GM18861 (cell line): ENCODE results near the gene NBPF9.
"Not testable (repeated sequence)": the region's sequence is repeated elsewhere in the genome, so short reads cannot be mapped to it uniquely, and the experiment has no call there.

ENCODE experiments used
- ATAC-seq: cut with Tn5 transposase; IDR thresholded peaks from one replicate; pipeline ENCODE4 v1.9.1; 2021; ENCODE audit not compliant: unreplicated experiment

The NBPF9 gene, protein sequence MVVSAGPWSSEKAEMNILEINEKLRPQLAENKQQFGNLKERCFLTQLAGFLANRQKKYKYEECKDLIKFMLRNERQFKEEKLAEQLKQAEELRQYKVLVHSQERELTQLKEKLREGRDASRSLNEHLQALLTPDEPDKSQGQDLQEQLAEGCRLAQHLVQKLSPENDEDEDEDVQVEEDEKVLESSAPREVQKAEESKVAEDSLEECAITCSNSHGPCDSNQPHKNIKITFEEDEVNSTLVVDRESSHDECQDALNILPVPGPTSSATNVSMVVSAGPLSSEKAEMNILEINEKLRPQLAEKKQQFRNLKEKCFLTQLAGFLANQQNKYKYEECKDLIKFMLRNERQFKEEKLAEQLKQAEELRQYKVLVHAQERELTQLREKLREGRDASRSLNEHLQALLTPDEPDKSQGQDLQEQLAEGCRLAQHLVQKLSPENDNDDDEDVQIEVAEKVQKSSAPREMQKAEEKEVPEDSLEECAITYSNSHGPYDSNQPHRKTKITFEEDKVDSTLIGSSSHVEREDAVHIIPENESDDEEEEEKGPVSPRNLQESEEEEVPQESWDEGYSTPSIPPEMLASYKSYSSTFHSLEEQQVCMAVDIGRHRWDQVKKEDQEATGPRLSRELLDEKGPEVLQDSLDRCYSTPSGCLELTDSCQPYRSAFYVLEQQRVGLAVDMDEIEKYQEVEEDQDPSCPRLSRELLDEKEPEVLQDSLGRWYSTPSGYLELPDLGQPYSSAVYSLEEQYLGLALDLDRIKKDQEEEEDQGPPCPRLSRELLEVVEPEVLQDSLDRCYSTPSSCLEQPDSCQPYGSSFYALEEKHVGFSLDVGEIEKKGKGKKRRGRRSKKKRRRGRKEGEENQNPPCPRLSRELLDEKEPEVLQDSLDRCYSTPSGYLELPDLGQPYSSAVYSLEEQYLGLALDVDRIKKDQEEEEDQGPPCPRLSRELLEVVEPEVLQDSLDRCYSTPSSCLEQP (N-terminal part only)

DNA sequence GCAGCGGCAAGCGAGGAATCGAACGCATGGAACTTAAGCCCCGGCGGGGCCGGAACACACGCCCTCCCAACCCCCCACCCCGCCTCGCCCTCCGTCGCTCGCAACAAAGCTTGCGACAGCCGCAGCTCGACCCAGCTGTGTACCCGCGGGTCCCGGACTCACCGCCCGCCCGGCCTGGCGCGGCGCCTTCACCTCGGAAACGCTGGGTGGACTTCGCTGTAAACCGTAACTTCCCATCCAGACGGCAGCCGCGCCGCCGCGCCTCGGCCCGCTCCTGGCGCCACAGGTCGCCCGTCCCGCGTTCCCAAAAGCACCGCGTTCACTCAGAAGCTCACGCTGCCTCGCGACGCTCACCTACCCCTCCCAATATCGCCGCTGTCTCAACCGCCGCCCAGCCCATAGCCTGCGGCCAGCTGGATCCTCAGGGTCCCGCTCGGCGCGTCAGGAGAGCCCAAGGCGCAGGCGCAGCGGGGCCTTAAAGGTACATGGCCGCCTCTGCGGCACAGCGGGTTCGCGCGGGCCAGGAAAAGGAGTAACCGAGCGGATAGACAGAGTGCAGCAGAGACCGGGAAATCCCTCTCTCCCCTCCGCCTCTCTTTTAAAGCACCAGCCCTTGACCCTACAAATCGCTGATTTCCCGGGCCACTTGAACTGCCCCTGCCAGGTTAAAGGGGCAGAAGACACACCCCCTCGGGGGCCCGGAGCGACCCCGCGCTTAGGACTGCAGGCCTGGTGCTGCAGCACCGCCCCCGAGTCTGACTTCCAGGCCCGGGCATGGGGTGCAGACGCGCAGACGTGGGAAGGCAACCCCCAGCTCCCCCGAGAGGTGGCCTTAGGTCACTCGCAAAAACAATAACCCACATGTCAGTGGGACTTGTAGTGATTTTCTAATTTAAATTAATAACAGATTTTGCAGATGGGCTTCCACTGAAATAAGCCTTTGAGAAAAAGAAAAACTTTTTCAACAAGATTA lies at the start of gene NBPF9:
NBPF9 (minus strand) TSS at position 443 of the 973 bp plus-strand sequence. CDS start 21,412 bp downstream, outside the sequence.
- peak; percentile 94 for ATAC-seq

DNA sequence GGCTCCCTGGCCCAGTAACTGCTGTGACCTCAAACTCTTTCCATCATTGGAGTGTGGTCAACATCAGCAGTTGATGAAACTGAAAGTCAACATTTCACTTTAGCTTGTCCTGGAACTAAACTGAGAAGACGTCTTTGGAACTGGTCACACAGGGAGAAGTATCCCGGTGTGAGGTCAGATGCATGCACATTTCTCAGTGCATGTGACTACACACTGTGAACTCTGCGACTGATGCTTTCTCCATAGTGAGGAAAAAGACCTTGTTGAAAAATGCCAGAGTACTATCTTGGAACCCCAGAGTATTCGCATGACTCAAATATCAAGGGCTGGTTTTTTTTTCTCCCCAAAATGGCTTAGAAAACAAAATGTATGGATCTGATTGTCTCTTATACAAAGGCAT lies 46.6 kb upstream of the NBPF9 start:
- not testable (repeated sequence) for ATAC-seq

DNA sequence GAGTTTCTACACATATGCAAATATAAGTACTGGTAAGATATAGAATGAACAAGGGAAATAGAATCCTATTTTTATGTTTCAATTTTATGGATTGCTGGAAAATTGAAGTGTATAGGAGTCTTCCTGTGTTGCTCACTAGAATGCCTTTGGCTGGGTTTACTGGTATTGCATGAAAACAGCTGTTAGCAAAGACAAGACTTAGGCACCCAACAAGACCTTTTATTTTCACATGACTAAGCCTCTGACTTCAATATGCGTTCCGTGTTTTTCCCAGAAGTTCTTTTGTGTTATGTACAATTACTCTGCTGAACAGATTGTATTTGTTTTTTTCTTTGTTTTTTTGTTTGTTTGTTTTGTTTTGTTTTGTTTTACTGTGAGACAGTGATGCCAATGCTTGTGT lies 34.2 kb upstream of the NBPF9 start:
- not testable (repeated sequence) for ATAC-seq

DNA sequence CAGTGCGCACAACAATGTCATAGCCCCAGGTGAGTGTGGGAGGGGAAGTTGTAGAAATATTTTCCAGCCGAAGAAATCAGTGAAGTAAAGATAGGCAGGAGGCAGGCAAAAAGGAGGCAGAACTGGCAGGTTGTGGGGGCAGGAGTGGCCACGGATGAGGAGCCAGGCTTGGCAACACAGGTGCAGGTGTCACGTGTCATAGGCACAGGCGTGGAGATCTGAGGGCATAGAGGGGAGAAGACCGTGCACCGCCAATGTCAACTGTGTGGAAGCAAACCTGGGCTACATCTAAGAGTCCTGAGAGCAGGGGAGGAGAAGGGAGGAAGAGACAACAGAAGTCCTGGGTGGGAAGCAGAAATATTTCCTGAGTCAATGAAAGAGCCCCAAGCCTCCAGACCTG lies 27.6 kb upstream of the NBPF9 start:
- not testable (repeated sequence) for ATAC-seq

DNA sequence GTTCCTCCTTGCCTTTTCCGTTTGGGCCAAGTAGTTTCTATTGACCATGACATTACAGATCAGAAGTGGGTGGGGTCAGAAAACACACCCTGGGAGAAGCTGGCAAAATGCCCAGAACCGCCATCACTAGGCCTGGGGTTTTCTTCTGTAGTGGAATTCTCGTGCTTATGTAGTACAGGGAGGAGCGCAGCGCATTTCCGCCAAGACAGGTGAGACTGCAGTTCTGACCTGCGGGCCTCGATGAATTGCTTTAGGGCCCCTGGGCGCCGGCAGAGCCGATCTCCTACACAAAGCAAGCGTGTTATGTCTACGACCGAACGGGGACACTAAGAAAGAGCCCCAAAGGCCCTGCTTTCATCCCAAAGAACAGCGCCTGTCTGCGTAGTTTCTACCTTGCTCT lies 25.9 kb upstream of the NBPF9 start:
- not testable (repeated sequence) for ATAC-seq

DNA sequence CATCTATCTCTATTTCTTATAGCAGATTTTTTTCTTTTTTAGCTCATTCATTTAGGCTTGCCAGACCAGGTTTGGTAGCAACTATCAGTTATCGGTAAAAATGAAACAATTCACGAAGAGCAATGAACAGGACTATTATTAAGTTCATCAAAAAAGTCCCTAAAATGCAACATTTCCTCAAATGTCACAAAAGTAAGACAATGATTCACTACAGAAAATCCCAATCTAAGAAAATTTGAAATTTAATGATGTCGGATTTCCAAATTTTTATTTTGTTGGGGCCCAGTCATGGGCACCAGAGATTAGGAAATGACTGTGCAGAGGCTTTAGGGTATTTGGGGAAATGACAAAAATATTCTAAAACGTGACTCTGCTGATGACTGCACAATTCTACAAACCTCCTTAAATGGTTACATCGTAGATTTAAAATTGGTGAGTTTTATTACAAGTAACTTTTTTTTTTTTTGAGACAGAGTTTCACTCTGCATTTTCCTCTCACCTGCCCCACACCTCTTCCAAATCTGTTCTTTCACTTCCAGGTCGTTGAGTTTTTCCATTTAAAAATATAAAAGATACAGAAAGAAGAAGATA lies 23.3 kb upstream of the NBPF9 start:
- not testable (repeated sequence) for ATAC-seq

DNA sequence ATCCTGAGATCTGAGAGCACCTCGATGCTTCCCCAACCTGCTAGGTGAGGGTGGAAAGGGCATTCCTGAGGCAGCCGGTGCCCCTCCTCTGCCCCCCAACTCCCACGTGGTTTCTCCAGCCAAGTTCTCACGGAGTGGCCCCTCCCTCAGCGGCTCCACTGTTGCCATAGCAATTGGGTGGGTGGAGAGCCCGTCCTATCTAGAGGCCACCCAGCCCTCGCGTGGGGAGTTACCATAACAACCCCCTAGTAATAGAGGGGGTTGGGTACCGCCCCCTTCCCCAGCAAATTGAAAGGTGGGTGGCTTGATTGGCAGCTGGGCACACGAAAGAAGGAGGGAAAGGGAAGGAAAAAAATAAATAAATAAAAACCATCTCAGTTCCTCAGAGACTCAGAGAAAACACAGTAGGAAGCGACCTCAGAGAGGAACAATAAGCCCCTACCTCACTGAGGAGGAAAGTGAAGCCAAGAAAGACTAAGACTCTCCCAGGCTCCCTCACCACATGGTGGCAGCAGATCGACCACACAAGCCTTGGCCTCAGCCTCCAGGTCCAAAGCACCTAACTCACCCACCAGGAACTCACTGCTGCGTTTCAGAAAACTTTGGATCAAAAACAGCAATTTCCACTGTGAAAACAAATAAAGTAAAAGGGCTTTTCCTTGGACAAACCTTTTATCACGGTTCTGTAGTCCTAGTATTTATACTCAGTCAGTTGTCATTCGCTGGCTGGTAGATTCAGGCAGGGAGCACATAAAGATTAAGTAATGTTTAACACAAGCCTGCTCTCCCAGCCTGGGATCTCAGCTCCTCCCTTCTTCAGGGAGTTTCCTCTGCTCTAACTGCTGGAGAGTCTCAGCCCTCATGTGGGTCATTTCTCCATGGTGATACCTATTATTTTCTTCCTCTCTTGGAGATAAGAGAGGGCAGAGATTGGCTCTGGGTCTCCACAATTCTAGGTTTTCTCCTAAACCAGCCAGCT lies 20.9 kb upstream of the NBPF9 start:
- ATAC-seq = not testable (repeated sequence)

DNA sequence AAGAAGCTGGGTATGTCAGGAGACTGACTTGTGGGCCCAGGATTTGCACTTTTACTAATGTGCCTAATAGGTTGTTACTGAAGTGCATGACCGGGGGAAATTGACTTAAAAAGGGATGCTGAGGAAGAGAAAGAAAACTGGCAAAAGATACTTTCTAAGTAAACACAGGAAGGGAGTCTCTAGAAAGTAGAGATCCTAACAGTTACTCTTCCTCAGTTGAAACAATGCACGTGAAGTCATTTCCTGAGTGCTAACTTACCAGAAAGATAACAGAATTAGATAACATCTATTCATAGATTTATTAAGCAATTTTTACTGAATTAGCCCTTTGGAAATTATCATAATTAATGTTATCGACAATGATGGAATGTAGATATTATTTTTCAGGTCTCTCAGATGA lies 9.5 kb upstream of the NBPF9 start:
- ATAC-seq = not testable (repeated sequence)

DNA sequence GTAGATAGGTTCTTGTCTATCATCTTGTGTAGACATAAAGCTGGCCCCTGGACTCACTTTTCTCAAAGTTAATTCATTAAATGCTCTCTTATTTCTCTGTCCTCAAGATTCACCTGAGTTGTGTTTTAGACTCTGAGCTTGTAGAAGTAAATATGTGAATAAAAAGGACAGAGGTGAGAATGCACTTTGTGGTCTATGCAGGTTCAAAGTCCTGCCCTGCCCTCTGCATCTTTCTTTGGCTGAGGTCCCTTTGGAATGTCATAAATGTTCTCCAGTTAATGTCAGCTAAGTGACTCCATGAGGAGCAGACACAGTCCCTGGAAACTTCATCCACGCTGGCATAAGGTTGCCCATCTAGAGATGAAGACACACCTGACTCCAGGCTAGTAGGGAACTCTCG lies 7.0 kb upstream of the NBPF9 start:
- ATAC-seq = not testable (repeated sequence)

DNA sequence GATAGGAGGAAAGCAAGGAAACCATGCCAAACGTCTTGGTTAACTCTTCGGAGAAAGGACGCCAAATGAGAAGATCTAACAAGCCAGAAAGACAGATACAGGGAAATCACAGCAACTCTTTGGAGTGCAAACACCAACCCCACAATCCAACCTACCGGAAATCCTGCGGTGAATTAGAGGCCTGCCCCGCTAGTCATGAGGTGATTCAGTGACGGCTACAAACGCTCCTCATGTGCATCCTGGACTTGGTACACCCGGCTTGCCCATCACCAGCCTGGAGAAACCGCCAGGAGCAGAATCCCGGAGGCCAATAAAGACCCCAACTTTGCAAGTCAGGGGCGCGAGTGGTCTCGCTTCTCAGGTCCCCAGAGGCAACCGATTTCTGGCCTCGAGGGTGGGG lies 777 bp downstream of the NBPF9 start:
- not testable (repeated sequence) for ATAC-seq

DNA sequence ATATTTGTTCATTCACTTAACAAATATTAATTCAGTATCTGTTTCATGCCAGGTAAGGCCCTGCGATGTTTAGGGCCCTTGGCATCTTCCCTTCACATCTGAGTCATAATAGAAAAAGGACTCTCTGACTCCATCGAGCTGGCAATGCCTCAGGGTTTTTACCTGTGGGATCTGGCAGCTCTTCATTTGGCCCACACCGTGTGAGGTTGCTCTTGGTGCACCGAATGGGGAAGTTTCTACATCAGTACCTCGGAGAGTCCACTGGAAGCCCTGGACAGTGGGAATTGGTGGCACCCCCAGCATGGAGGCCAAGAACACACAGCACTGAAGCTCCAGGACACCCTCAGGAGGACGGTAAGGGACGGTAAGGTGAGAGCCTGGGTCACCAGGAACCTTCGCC lies 5.1 kb downstream of the NBPF9 start:
- not testable (repeated sequence) for ATAC-seq

DNA sequence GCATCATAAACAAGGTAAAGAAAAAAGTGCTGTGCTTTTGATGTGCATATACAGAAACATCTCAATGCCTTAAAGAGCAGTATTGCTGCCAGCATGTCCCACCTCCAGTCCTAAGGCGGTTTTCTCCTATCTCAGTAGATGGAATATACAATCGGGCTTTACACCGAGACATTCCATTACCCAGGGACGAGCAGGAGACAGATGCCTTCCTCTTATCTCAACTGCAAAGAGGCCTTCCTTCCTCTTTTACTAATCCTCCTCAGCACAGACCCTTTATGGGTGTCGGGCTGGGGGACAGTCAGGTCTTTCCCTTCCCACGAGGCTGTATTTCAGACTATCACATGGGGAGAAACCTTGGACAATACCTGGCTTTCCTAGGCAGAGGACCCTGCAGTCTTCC lies 10.2 kb downstream of the NBPF9 start:
- ATAC-seq = not testable (repeated sequence)

DNA sequence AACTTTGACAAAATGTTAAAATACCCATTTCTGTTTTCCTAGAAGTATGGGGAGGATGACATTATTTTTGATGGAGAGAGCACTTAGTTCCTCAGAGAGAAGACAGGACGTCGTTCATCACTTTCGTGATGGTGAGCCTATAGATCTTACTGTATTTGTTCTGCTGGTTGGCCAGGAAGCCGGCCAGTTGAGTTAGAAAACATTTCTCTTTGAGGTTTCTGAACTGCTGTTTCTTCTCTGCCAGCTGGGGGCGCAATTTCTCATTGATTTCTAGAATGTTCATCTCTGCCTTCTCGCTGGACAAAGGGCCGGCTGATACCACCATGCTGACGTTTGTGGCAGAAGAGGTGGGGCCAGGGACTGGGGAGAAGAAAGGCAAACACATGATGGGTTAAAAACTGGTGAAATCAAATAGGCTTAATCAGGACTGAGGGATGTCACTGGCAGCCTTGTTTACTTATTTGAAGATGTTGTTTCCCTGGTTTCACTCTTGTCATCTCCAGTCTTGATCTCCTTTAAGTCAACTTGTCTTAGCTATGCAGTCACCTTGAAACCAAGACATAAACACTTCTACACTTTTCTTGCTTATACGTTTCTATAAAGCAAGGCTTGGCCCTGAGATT lies 27.7 kb downstream of the NBPF9 start:
- not testable (repeated sequence) for ATAC-seq

DNA sequence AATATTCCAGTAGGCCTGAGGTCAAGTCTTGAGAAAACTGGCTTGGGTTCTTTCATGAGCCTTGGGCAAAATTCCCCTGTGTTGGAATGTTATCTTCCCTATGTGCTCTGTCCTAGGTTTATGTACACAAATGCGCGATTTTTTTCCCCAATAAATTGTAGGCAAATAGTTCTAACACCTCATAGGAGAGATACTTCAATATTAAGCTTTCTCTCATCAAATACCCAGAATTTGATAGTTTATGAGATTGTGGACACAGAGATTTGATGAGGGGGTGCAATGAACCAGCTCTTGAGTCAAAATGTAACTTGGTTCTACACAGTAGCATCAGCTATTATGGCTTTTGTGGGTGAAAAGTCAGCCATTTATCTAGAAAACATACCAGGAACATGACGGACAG lies 38.7 kb downstream of the NBPF9 start:
- ATAC-seq = not testable (repeated sequence)

DNA sequence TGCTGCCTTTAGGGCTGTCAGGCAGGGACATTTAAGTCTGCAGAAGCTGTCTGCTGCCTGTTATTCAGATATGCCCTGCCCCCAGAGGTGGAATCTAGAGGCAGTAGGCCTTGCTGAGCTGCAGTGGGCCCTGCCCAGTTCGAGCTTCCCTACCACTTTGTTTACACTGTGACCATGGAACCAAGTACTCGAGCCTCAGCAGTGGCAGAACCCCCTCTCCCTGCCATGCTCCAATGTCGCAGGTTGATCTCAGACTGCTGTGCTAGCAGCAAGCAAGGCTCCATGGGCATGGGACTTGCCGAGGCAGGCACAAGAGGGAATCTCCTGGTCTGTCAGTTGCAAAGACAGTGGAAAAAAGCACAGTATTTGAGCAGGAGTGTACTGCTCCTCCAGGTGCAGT lies 60.3 kb downstream of the NBPF9 start:
- ATAC-seq = not testable (repeated sequence)

DNA sequence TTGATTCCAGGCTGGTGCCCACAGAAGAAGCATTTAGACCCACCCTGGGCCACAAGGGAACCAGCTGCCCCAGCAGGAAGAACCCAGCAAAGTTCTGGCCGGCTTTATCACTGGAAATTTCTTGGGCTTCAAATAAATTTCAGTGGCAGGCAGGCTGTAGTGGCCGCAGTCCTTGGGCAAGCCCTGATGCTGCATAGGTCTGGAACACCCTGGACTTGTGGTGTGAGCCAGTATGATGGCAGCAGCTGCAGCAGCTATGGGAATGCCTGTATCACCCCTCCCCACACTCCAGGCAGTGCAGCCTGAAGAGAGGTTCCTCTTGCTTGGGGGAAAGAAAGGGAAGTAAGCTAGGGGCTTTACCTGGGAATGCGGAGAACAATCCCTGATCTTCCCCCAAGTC lies 69.4 kb downstream of the NBPF9 start:
- ATAC-seq = not testable (repeated sequence)

DNA sequence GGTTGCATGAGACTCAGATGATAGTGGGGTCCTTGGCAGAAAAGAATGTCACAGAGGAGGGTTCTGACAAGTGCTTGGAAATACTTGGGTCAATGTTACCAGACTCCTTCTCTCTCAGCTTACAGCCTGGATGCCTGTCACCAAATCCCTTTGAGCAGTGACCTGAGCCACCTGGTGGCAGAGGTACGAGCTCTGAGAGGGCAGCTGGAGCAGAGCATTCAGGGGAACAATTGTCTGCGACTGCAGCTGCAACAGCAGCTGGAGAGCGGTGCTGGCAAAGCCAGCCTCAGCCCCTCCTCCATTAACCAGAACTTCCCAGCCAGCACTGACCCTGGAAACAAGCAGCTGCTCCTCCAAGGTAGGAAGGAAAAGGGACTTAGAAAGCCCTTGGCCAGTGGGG lies 79.0 kb downstream of the NBPF9 start:
- not testable (repeated sequence) for ATAC-seq

DNA sequence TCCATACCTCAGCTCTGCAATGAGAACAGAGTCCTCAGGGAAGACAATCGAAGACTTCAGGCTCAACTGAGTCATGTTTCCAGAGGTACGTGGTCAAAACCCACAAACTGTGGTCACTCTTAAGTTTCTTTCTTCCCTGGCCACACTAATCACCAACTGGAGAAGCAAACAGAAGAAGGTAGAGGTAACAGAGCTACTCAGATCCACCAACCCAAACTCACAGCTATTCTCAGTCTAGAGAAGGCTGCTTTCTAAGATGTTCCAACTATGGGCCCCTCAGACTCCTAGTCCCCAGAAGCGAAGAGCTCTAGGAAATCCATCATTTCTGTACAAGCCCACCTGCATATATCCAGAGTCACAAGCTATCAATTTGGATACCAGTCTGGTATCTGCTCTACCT lies 84.8 kb downstream of the NBPF9 start:
- not testable (repeated sequence) for ATAC-seq
